A673 (cell line): Measurements from ENCODE around the gene CCDC74B.
"Not testable (repeated sequence)": the region's sequence is repeated elsewhere in the genome, so short reads cannot be mapped to it uniquely, and the experiment has no call there.

ENCODE experiments used
- CTCF ChIP-seq: fragments of 300-800, 200-600 bp; sonication (generic); conservative IDR thresholded peaks from 2 replicates; pipeline ENCODE4 v1.5.1; 2017; ENCODE audit warnings: low read depth, mild to moderate bottlenecking, antibody characterized with exemption, low read length, moderate library complexity, mixed read lengths
- EZH2 ChIP-seq: fragments of 200-600 bp; sonication (generic); IDR thresholded peaks from 2 replicates; pipeline ENCODE4 v1.6.1; 2017; ENCODE audit warnings: borderline replicate concordance, low read depth, mild to moderate bottlenecking, mixed read lengths, antibody characterized with exemption, low read length; ENCODE audit not compliant: poor library complexity, severe bottlenecking

GRCh38 chr2:130191319-130191718, 46.4 kb upstream of the CCDC74B start:
- not testable (repeated sequence) for TF ChIP-seq CTCF, EZH2
